ENCODE results near the gene CYREN. TPM values are rescaled to one million over a fixed set of nuclear protein-coding genes. Genes with fewer than 3 reads are reported as not detected.
"Not testable (repeated sequence)": the region's sequence is repeated elsewhere in the genome, so short reads cannot be mapped to it uniquely, and the experiment has no call there.

CYREN gene
- total RNA-seq, 1 donor from 2014 or later, result 29.2 TPM

DNA sequence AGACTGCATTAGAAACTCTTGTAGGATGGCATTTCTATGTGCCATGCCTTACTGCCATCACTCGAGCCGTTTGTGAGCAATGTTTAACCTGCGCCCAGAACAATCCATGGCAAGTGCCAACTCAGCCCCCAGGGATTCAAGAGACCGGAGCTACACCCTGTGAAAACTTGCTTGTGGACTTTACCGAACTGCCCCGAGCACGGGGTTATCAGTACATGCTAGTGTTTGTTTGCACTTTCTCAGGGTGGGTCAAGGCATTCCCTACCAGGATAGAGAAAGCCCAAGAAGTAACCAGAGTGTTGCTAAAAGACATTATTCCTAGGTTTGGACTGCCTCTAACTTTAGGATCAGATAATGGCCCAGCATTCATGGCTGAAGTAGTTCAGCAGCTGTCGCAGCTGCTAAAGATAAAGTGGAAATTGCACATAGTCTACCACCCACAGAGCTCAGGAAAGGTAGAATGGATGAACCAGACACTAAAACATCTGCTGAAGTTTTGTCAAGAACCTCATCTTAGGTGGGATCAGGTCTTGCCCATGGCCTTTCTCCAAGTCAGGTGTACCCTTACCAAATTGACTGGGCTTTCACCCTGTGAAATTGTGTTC lies 8.9 kb upstream of the CYREN start:
- no peak for DNase-seq (ENCODE audit: extremely low read depth, low read depth, low spot score)

DNA sequence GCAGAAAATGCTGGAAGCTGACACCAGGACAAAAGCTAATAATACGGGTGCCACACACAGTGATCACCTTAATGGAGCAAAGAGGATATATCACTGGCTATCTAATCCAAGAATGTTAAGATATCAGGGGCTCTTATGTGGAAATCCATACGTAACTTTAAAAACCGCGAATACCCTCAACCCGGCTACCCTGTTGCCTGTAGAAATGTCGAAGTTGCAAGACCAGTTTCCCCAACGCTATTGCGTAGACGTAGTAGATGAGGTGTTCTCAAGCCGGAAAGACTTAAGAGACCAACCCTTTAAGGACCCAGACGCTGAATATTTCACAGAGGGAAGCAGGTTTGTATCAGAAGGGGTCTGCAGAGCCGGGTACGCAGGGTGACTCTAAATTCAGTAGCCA lies 7.9 kb upstream of the CYREN start:
- DNase-seq (ENCODE audit: extremely low read depth, low read depth, low spot score), result no peak

DNA sequence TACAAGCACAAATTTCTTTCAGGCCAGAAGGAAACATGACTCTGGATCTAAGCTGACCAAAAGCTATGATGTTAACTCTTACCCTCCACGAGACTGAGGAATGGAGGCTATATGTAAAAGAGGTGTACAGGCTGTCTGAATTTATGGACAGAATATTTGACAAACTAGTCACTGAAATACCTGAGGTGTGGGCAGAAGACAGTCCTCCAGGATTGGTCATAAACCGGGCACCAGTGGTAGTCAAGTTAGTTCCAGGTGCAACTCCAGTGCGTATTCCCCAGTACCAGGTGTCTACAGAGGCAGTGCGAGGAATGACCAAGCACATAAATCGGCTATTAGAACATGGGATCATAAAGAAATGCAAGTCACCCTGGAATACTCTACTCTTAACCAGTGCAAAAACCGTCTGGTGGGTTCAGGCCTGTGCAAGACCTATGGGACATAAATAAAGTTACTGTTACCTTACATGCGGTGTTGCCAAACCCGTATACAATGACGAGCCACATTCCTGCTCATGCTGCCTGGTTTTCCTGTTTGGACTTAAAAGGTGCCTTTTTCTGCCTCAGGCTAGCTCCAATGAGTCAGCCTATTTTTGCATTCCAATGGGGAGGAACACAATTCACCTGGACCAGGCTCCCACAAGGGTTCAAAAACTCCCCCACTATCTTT lies 6.7 kb upstream of the CYREN start:
- no peak for DNase-seq (ENCODE audit: extremely low read depth, low read depth, low spot score)

DNA sequence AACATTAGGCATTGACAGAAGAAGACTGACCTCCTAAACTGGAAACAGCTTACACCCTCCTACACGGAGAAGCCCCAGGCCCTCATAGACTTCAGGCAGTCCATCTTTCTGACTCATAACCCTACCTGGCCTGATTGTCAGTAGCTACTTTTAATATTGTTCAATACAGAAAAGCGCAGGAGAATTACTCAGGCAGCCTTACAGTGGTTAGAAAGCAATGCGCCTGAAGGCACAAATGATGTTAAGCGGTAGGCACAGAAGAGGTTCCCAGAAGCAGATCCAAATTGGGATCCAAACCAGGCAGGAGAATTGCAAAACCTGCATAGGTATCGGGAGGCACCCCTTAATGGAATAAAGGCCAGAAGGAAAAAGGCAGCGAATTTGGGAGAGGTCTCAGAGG lies 5.4 kb upstream of the CYREN start:
- no peak for DNase-seq (ENCODE audit: extremely low read depth, low read depth, low spot score)

DNA sequence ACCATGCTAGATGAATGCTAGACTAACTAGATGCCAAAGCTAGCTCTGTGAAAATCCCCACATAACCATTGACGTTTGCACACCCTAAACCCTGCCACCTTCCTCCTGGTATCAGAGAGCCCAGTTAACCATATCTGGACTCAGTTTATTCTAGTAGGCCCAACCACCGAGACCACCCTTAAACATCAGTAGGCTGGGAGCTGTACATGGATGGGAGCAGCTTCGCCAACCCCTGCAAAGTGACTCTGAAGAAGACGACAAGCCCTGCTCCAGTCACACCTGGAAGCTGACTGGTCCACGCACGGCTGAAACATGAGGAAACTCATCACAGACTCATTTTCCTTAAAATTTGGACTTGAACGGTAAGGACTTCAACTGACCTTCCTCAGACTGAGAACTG lies 4.4 kb upstream of the CYREN start:
- DNase-seq (ENCODE audit: extremely low read depth, low read depth, low spot score), result no peak

- not testable (repeated sequence) for DNase-seq (ENCODE audit: extremely low read depth, low read depth, low spot score)
These were observed 3.4 kb upstream of the CYREN start for GRCh38 chr7:135173916-135174315.

DNA sequence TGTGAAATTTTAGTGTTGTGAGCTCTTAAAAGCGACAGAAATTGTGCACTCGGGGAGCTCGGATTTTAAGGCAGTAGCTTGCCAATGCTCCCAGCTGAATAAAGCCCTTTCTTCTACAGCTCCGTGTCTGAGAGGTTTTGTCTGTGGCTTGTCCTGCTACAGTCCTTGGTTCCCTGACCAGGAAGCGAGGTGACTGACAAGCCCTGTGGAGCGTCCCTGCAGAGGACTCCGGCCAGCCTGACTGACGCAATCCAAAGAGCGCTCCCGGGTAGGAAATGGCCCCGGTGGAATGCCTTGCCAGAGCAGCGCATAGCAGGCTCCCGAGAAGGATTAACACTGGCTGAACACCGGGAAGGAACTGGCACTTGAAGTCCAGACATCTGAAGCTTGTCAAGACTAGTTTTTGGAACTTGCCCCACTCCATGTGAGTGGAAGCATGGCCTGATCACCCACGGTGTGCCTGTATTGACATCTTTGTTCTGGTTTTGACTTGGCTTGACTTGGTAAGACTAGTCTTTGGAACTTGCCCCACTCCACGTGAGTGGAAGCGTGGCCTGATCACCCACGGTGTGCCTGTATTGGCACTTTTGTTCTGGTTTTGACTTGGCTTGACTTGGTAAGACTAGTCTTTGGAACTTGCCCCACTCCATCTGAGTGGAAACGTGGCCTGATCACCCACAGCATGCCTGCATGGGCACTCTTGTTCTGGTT lies 1.2 kb upstream of the CYREN start:
- not testable (repeated sequence) for DNase-seq (ENCODE audit: extremely low read depth, low read depth, low spot score)

GRCh38 chr7:135170998-135171481 lies 533 bp upstream of the CYREN start:
- not testable (repeated sequence) for DNase-seq (ENCODE audit: extremely low read depth, low read depth, low spot score)

DNA sequence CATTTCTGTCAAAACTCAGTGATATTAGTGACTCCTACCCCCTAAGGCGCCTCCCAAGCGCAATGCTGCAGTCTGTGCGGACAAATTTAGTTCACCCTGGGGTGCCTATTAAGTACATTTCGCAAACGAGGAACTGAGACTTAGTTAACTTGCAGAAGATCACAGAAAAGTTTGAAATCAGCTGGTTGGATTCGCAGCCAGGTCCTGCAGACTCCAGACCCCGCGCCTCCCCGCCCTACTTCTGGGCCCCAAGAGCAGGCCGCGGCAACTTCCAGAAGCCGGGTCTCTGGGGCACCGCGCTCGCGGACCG lies 588 bp downstream of the CYREN start:
- no peak for DNase-seq (ENCODE audit: extremely low read depth, low read depth, low spot score)

DNA sequence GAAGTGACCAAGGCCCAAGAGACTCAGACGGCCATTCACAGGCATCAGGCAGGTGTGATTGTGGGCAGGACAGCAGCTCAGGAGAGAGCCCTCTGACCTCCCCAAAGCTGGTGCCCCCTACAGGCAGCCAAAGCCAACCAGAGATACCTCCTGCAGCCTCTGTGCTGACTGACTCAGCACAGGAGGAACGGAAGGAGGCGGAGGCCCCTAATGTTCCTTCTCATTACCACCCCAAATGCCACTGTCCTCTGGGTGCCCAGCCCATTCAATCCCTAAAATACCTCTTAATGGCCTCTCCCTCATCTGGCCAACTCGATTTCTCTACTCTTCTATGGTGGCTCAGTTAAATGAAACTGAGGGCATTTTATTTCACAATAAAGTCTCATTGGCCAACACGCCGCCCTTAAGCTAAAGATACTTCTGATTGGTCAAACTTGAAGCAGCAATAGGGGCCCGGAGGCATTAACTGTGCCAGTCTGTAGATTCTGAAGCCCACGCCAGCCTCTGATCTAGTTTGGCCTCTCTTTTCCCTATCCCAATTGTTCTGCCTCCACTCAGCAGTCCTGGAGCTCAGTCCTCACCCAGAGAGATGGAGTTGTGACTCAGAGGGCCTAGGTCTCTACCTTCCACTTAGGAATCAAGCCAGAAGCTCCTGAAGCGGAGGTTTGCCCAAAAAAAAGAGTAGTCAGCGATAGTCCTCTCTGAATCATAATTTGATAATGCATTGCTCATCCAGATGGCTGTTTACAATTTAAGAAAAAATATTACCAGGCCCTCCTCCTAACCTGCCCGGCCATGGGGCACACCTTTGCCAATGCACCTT lies 1.2 kb downstream of the CYREN start:
- no peak for DNase-seq (ENCODE audit: extremely low read depth, low read depth, low spot score)

DNA sequence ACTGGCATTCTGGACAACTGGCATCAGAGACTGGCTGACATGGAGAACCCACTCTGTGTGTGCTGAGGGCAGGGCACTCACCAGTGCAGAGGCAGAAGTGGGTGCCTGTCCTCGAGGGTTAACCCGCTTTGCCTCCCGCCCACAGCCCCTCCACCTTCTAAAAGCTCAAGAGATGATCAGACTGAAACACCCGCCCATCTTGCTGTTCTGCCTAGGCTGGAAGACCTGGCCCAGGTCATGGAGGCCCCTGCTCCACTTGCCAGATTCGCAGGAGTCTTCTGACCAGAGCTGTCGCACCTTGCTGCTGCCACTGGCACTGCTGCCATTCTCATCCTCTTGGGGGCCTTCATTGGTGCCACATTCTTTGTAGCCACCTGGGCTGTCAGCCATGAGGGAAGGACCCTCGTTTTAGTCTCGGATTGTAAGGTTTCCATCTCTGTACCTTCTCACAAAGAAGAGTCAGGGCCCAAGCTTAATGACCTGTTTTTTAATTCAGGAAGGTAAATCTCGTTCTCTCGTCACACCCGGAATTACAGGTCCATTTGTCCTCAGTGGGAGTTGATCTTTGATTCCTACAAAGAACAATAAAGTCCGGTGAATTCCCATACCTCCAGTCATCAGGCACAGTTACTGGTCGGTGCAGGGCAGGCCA lies 1.9 kb downstream of the CYREN start:
- DNase-seq (ENCODE audit: extremely low read depth, low read depth, low spot score), result no peak

DNA sequence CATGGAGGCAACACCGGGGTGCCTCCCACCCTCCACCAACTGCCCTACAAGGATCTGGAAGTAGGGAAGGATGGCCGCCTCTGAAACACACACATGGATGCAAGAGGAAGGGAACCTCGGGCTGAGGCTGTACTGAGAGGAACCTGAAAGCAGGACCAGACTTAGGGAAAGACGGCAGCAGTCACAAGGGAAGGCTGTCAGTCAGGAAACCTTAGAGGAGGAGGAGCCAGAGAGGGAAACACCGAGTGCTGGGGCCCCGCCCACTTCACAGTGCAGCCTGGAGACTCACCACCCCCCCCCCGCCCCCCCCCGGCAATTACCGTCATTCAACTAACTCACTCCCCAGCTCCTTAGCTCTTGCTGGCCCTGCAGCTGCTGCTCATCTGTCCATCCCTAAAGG lies 2.5 kb downstream of the CYREN start:
- DNase-seq (ENCODE audit: extremely low read depth, low read depth, low spot score), result no peak

DNA sequence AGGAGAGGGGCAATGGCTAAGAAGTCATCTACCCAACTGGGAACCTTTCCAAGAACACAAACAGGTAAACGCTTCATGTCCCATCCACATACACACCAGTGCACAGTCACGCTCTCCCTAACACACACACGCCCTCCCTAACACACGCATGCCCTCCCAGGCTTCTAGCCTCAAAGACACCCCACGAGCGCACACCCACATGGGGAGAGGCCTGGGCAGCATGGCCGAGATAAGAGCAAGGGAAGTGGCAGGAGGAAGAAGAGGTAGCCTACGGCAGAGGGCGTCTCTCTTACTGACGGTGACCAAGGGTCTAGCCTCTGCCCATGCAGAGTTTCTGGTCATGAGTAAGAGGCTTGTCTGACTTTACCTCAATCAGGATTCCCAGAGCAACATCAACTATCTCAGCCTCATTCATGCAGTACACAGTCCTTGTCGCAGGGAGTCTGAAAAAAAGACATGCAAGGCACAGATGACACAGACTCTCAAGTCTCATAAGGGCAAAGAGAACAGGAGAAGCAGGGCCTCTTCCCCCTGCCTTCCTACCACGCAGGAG lies 3.1 kb downstream of the CYREN start:
- no peak for DNase-seq (ENCODE audit: extremely low read depth, low read depth, low spot score)

GRCh38 chr7:135166338-135166990 lies 4.0 kb downstream of the CYREN start:
- DNase-seq (ENCODE audit: extremely low read depth, low read depth, low spot score), result no peak

DNA sequence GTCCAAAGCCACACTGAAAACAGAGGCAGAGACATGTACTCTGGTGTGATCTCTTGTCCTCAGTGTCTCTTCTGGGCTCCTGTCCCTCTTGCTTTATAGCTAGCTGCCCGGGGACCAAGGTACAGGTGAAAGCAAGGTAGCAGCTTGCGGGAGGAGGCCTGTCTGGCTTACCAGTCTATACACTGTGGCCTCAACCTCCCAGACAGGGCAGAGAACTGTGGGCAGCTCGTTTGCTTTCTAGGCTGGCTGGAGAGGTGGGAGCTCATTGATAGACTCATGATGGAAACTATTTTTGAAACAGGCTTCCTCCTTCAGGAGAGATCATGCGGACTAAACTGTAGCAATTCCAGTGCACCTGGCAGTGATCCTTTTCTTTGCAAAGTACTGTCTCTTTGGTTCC lies 4.6 kb downstream of the CYREN start:
- no peak for DNase-seq (ENCODE audit: extremely low read depth, low read depth, low spot score)

DNA sequence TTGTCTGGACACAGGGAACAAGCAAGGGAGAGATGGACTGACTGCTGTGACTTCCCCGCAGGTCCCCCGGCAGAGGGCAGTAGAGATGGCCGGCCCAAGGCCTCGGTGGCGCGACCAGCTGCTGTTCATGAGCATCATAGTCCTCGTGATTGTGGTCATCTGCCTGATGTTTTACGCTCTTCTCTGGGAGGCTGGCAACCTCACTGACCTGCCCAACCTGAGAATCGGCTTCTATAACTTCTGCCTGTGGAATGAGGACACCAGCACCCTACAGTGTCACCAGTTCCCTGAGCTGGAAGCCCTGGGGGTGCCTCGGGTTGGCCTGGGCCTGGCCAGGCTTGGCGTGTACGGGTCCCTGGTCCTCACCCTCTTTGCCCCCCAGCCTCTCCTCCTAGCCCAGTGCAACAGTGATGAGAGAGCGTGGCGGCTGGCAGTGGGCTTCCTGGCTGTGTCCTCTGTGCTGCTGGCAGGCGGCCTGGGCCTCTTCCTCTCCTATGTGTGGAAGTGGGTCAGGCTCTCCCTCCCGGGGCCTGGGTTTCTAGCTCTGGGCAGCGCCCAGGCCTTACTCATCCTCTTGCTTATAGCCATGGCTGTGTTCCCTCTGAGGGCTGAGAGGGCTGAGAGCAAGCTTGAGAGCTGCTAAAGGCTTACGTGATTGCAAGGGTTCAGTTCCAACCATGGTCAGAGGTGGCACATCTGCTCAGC lies 6.0 kb downstream of the CYREN start:
- DNase-seq (ENCODE audit: extremely low read depth, low read depth, low spot score), result no peak

DNA sequence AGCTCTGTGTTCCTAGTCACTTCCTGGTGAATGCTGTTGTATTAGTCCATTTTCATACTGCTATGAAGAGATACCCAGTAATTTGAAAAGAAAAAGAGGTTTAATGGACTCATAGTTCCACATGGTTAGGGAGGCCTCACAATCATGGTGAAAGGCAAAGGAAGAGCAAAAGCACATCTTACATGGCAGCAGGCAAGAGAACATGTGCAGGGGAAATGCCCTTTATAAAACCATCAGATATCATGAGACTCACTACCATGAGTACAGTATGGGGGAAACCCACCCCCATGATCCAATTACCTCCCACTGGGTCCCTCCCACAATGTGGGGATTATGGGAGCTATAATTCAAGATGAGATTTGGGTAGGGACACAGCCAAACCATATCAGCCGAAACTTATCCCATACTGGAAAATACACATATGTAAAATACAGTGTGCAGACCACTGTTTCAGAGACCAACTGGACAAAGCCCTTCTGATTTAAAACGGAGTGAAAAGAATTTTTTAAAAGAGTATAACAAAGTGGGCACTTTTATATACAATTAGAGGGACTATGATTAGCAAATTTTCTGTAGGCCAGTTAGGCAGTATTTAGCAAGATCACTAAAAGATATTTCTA lies 8.0 kb downstream of the CYREN start:
- DNase-seq (ENCODE audit: extremely low read depth, low read depth, low spot score), result no peak

GRCh38 chr7:135161669-135162068 lies 8.8 kb downstream of the CYREN start:
- DNase-seq (ENCODE audit: extremely low read depth, low read depth, low spot score), result no peak
